Effector memory CD8-positive, alpha-beta T cell (primary cell): ENCODE data around the gene SMCO2.

Source experiments
- ATAC-seq: fragments of 150-1000 bp; cut with Tn5 transposase; replicated peaks from 2 replicates; pipeline ENCODE4 v1.10.0; 2021; ENCODE audit warnings: mild to moderate bottlenecking, moderate library complexity
- DNase-seq, 3 experiments: peaks; one replicate each; pipeline ENCODE4 v3.0.0; 2021
- H3K27ac Mint-ChIP-seq, 2 donors: one replicate each; pipeline ENCODE4 v1.8.0; 2022; ENCODE audit warnings: mild to moderate bottlenecking in 2 of 2, mixed read lengths in 2 of 2, moderate library complexity in 2 of 2
- H3K27me3 Mint-ChIP-seq, 2 donors: one replicate each; pipeline ENCODE4 v1.8.0; 2022; ENCODE audit warnings: mixed read lengths in 2 of 2
- H3K36me3 Mint-ChIP-seq: one replicate; pipeline ENCODE4 v1.8.0; 2022; ENCODE audit warnings: mild to moderate bottlenecking, moderate library complexity, mixed read lengths; ENCODE audit not compliant: insufficient read depth
- H3K4me1 Mint-ChIP-seq, 2 donors: one replicate each; pipeline ENCODE4 v1.8.0; 2022; ENCODE audit warnings: low read depth in 2 of 2, mixed read lengths in 2 of 2
- H3K4me3 Mint-ChIP-seq, 2 donors: one replicate each; pipeline ENCODE4 v1.8.0; 2022; ENCODE audit warnings: mild to moderate bottlenecking in 2 of 2, mixed read lengths in 2 of 2, moderate library complexity in 2 of 2
- H3K9me3 Mint-ChIP-seq, 2 donors: one replicate each; pipeline ENCODE4 v1.8.0; 2022; ENCODE audit warnings: mixed read lengths in 2 of 2

The SMCO2 gene

DNA sequence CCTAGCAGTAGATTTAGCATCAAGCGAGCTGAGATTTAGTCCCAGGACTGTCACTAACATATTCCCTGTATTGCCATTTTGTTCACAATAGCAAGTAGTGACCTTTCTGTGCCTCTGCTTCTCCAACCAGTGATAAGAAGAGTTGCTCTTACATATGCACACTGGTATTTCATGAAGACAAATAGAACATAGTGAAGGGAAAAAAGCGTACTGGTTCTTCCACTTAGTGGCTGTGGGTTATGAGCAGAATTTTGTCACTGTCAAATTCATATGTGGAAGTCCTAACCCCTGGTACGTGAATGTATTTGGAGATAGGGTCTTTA is 65.1 kb downstream of the SMCO2 start:
- Mint-ChIP-seq H3K4me3 (no peak overlapping the region), H3K27me3 (peaks cover 24 to 35% of the 10 kb centered on the region in 2 donors), H3K27ac (no peak overlapping the region), H3K4me1 (no peaks in the 10 kb centered on the region), H3K9me3 (no peaks in the 10 kb centered on the region), H3K36me3 (no peaks in the 10 kb centered on the region)
- ATAC-seq (no peak), DNase-seq (no peak)

DNA sequence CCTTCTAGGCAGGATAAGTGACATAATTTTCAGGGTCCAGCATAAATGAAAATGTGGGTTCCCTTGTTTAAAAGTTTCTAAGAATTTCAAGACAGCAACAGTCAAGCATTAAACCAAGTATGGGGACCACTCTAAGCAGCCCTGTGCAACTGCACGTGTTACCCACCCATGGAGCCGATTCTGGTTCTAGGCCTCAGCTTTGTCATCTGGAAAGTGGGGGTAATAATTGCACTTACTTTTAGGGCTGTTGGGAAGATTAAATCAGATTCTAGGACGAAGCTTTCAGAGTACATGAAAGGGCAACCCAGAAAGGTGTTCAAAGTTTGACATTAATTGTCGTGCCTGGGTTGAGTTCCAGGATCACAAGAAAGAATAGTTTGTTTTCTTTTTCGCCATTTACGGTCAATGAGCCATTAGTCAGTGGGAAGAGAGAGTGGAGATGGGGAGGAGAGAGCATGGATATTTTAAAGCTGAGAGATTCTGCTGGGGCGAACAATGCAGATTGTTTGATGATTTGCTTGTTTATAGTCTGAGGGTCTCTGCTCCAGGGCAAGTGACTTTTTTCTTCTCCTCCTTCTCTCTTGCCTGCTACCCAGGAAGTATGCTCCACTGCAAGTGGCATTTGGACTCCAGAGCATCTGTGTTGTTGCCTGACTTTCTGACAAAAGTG is 66.8 kb downstream of the SMCO2 start:
- ATAC-seq (no peak), DNase-seq (no peak)
- Mint-ChIP-seq H3K27ac (no peak overlapping the region), H3K4me3 (no peak overlapping the region), H3K27me3 (peaks cover 29 to 45% of the 10 kb centered on the region in 2 donors), H3K36me3 (no peaks in the 10 kb centered on the region), H3K4me1 (no peaks in the 10 kb centered on the region), H3K9me3 (no peaks in the 10 kb centered on the region)

DNA sequence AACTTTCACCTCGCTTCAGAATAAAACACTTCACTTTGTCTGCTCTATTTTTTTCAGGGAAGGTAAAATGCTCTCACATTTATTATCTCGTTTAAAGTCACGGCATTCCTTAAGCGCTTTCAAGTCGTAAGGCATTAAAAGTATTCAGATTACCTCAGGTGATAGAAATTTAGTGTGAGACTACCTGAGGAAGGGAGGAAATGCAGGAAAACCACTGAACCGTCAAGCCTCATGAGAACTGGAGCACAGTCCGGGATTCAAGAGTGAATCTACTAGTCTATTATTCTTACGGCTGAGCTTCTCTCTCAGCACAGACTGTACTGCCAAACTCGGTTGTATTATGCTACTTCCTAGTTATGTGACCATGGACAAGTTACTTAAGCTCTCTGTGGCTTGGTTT is 69.1 kb downstream of the SMCO2 start:
- H3K4me1 Mint-ChIP-seq = no peaks in the 10 kb centered on the region
- no peaks in the 10 kb centered on the region for H3K9me3 Mint-ChIP-seq
- no peaks in the 10 kb centered on the region for H3K36me3 Mint-ChIP-seq
- H3K27me3 Mint-ChIP-seq = peaks cover 34 to 50% of the 10 kb centered on the region in 2 donors
- no peak for DNase-seq
- no peak for ATAC-seq
- no peak overlapping the region for H3K27ac Mint-ChIP-seq
- H3K4me3 Mint-ChIP-seq = no peak overlapping the region

DNA sequence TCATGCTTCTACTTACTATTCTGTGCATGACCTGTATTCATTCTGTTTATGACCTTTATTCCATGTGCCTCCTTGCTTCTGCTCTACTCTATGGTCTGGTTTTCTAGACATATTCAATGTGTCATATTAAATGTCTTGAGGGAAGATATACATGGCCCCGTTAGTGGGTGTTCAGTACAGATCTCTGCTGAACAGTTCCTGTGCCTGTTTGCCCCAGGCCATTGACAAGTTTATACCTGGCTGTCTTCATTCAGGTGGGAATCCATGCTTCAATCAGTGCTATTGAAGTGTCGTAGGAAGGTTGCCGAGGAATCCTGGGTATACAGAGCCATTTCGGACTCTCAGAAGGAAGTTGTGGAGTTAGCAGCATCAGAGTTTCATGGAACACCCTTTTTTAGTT is 70.1 kb downstream of the SMCO2 start:
- no peak overlapping the region for H3K4me3 Mint-ChIP-seq
- no peak overlapping the region for H3K27ac Mint-ChIP-seq
- DNase-seq (no peak), ATAC-seq (no peak)
- H3K4me1 Mint-ChIP-seq = no peaks in the 10 kb centered on the region
- no peaks in the 10 kb centered on the region for H3K9me3 Mint-ChIP-seq
- peaks cover 32 to 41% of the 10 kb centered on the region in 2 donors for H3K27me3 Mint-ChIP-seq
- no peaks in the 10 kb centered on the region for H3K36me3 Mint-ChIP-seq

DNA sequence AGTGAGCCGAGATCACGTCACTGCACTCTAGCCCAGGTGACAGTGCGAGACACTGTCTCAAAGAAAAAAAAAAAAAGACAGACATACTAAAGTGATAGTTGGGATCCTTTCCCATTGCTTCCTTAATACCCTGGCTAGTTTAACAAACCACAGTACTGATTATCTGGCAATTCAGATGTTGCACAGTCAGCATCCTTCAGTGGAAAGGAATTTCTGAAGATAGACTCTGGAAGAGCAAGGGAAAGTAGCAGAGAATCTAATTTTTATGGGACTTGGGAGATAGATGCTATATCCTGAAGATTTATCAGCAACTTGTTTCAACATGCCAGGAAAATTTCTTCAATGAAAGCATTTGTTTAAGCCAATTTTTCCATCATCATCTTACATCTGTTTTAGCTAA is 71.0 kb downstream of the SMCO2 start:
- H3K4me3 Mint-ChIP-seq = no peak overlapping the region
- peaks cover 32 to 41% of the 10 kb centered on the region in 2 donors for H3K27me3 Mint-ChIP-seq
- peaks cover 0 to under 1% of the 10 kb centered on the region in 2 donors for H3K4me1 Mint-ChIP-seq
- no peaks in the 10 kb centered on the region for H3K36me3 Mint-ChIP-seq
- ATAC-seq (no peak), DNase-seq (no peak)
- H3K9me3 Mint-ChIP-seq = no peaks in the 10 kb centered on the region
- H3K27ac Mint-ChIP-seq = no peak overlapping the region

DNA sequence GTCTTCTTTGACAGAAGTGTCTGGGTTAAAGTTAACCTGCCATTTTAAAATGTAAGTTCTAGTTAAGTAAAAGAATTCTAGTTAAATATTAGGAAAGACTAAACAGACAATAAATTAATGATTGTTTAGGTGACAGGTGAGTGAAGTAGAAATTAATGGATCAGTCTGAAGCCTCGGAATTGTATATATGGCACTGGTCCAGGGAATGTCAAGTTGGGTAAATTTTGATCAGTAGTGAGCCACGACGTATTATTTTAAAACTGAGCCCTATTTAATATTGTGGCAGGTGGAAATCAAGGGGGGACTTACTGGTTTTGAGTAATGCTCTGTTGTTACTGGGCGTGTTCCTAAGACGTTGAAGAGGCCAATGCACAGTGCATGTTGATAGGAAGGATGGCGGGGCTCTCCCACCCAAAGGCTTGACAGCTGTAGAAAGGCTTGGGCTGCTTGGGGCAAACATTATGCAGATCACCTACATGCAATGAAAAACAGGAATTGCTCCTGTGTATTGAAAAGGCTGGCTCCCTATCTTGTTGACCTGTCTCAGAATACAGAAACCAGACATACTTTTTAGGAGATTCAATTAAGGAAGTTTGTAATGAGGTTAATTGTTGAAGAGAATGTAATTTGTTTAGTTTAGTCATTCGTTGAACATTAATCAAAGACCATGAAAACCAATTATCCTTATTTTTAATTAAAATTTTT is 71.6 kb downstream of the SMCO2 start:
- DNase-seq (no peak), ATAC-seq (no peak)
- peaks cover 0 to 2% of the 10 kb centered on the region in 2 donors for H3K4me1 Mint-ChIP-seq
- no peaks in the 10 kb centered on the region for H3K36me3 Mint-ChIP-seq
- peaks cover 32 to 41% of the 10 kb centered on the region in 2 donors for H3K27me3 Mint-ChIP-seq
- H3K4me3 Mint-ChIP-seq = no peak overlapping the region
- H3K9me3 Mint-ChIP-seq = no peaks in the 10 kb centered on the region
- no peak overlapping the region for H3K27ac Mint-ChIP-seq

DNA sequence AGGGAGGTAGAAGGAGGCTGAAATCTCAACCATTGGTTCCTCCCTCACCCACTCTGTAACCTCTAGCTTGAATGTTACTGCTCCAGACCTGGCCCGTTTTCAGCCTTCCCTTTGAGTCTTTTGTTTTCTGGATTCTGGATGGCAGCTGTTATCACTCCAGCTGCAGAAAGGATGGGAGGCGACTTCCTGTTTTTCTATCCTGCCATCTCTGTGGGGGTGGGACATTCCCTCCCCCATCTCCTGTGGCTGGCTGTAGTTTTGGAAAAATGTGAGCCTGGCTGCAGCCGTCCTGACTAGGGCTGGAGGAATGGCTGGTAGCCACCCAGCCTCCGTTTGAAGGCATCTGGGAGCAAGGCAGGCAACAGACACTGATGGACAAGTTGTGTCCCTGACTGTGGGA is 74.5 kb downstream of the SMCO2 start:
- Mint-ChIP-seq H3K27me3 (peaks cover 38 to 51% of the 10 kb centered on the region in 2 donors), H3K36me3 (peaks cover 13% of the 10 kb centered on the region), H3K27ac (no peak overlapping the region), H3K4me3 (no peak overlapping the region), H3K4me1 (peaks cover 5 to 9% of the 10 kb centered on the region in 2 donors), H3K9me3 (no peaks in the 10 kb centered on the region)
- ATAC-seq (no peak), DNase-seq (no peak)

DNA sequence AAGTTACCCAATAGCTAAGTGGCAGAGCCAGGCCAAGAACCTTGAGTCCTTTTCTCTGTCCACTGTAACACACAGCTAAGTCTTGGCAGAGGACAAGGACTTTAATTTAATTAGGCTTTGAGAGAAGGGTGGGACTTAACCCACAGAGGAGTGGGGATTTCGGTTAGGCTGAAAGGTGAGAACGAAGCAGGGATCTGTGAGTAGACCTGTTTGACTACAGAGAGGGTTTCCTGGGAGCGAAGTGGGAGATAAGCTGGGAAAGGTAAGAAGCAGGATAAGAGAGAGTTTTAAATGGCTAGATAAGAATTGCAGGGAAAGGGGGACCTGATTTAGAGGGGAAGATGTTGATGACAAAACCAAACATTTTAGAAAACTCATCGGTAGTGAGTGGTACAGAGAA is 75.4 kb downstream of the SMCO2 start:
- no peak overlapping the region for H3K27ac Mint-ChIP-seq
- H3K36me3 Mint-ChIP-seq = peaks cover 13% of the 10 kb centered on the region
- ATAC-seq = no peak
- no peak for DNase-seq
- H3K4me3 Mint-ChIP-seq = no peak overlapping the region
- H3K9me3 Mint-ChIP-seq = no peaks in the 10 kb centered on the region
- H3K27me3 Mint-ChIP-seq = peaks cover 30 to 42% of the 10 kb centered on the region in 2 donors
- peaks cover 5 to 9% of the 10 kb centered on the region in 2 donors for H3K4me1 Mint-ChIP-seq

DNA sequence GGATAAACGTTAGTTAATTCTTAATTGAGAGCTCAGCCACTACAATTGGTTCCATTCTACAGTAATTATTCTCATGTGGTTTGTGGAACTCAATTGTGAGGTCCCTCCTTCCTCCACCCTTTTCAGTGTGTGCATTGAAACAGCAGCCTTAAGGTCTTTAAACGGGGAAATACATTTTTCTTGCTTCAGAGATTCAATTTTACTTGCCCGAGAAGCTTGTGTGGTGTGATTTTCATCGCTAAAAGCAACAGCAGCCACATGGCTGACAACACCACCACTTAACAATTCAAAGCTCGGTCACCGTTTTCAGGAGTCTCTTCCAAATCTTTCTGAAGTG is 76.7 kb downstream of the SMCO2 start:
- peaks cover 23 to 29% of the 10 kb centered on the region in 2 donors for H3K27me3 Mint-ChIP-seq
- ATAC-seq = peak; percentile 11

DNA sequence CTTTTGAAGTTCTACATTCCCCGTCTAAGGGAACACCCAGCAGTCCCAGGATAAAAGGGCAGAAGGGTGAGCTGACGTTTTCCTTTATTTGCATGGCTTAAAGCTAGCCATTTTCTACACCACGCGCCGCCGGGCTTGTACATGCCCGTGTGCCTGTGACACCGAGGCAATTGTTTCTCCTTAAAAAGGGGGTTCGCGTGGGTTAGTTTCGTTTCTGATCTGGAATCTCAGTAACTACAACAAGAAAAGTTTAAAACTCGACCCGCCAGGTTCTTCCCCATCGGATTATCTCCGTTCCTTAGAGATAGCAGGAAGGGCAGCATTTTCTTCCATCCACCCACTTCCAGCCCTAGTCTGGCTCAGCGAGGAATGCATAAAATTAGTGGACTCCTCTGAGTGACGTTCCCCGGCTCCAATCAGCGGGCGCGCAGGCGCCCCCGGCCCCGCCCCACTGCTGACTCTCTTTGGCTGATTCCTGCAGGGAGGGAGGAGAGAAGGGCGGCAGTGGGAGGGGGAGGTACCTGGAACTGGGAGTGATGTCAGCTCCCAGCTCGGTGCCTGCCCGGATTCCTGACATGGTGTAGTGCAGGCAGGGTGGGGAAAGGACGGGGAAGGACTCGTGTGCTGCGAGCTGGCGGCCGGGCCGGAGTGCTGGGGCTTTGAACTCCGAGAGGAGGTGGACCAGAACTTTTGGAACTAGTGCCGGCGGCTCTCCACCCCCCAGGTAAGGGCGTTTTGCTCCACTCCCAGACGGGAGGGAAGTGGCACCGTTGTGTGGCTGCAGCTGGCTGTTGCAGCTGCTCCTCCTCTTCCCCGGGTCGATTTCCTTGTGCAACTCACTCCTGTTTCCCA is 77.3 kb downstream of the SMCO2 start, which contains the start of gene PPFIBP1:
Gene PPFIBP1 (plus strand): TSS at position 565 of the 852 bp plus-strand sequence. CDS start 109,191 bp downstream, outside the sequence.
- Mint-ChIP-seq H3K27me3 (peaks cover 22 to 26% of the 10 kb centered on the region in 2 donors), H3K4me1 (peaks cover 5 to 9% of the 10 kb centered on the region in 2 donors), H3K27ac (peak within 1 kb of the TSS; percentile 91 to 92), H3K9me3 (no peaks in the 10 kb centered on the region), H3K36me3 (peaks cover 13% of the 10 kb centered on the region), H3K4me3 (peak within 1 kb of the TSS; percentile 93 to 94)
- peak; percentile 78 to 87 (median 82) for DNase-seq
- peak; percentile 94 for ATAC-seq

More for the DNA sequence above, 76.7 kb downstream of the SMCO2 start:
- Mint-ChIP-seq H3K36me3 (peaks cover 13% of the 10 kb centered on the region), H3K27ac (peak overlapping the region; percentile 91 to 92), H3K4me3 (peak overlapping the region; percentile 93 to 94), H3K4me1 (peaks cover 5 to 9% of the 10 kb centered on the region in 2 donors), H3K9me3 (no peaks in the 10 kb centered on the region)
- DNase-seq = no peak

DNA sequence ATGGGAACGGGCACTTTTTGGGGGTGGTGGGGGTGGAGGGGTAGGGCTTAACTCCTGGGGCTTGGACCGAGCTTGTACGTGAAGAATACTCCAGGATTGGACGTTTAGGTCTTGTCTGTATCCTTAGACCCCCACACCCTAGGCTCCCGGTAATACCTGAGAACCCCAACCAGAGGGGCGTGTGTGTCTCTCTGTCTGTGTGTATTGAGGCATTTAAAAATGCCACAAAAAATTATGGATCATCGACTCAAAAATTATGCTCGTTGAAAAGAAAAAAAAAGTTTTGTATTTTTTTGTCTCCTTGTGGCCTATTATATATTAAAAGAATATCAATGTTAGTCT is 77.9 kb downstream of the SMCO2 start:
- Mint-ChIP-seq H3K4me1 (peaks cover 5 to 9% of the 10 kb centered on the region in 2 donors), H3K27ac (peak overlapping the region in 1 of 2 donors; percentile 92), H3K4me3 (peak overlapping the region; percentile 93 to 94), H3K27me3 (peaks cover 18 to 20% of the 10 kb centered on the region in 2 donors), H3K9me3 (no peaks in the 10 kb centered on the region), H3K36me3 (peaks cover 13% of the 10 kb centered on the region)
- DNase-seq (no peak), ATAC-seq (no peak)

DNA sequence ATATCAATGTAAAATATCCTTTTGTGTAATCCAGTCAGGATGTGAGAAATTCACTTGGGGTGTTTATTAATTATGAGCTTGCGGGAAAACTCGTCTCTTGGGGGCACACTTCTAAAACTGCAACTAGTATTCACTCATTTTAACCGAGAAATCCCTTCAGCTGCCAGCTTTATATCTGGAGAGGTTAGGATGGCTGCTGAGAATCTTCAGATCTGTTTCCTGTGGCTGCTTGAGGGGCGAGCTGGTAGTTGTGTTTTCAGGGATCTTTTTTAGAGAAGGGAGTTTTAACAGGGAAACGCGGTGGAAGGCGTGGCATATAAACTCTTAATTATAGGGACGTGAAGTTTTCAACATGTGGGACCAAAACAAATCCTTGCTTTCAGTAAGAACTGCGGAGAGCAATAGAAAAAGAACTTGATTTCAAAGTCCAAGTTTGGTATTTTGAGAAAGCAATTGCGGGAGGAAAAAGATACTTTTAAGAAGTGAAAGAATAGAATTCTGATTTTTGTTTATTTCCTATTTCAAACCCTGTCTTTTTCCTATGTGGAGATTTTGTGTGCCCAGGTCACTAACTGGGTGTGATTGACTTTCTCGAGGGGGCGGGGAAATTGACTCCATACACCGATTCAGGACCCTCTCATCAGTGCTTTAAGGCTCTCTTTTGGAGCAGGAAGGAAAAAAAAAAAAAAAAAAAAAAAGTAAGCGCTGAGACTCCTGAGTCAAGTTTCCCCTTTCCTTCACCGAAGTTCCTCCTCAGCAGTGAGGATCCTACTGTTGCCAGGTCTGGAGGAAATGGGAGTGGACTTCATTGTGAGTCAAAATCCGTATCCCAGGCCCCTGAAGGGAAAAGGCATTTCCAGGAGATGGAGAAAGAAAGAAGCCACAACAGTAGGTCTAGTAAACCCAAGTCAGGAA is 78.6 kb downstream of the SMCO2 start:
- Mint-ChIP-seq H3K4me1 (peaks cover 5 to 9% of the 10 kb centered on the region in 2 donors), H3K27ac (no peak overlapping the region), H3K9me3 (no peaks in the 10 kb centered on the region), H3K36me3 (peaks cover 13% of the 10 kb centered on the region), H3K27me3 (peaks cover 13 to 14% of the 10 kb centered on the region in 2 donors), H3K4me3 (peak overlapping the region; percentile 93 to 94)
- DNase-seq = no peak
- no peak for ATAC-seq

DNA sequence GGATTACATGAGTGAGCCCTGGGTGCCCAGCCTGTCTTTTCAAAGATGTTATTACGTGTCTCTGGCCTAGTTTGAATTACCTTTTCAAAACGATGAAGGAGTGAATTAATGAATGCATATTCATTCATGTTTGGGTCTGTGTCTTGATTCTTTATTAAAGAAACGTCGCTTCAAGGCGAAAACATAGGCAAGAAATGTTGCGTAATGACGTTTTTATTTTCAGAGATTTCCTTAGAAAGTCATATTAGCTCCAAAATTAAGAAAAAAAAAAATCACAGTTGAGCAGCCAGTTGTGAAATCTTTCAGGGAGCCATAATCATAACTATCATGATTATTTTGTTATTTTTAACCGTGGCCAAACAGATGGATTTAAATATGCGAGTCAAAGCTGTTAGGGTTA is 81.0 kb downstream of the SMCO2 start:
- Mint-ChIP-seq H3K9me3 (no peaks in the 10 kb centered on the region), H3K4me3 (no peak overlapping the region), H3K36me3 (peaks cover 13% of the 10 kb centered on the region), H3K27me3 (peaks cover 6 to 22% of the 10 kb centered on the region in 2 donors), H3K4me1 (peaks cover 5 to 8% of the 10 kb centered on the region in 2 donors), H3K27ac (no peak overlapping the region)
- ATAC-seq = no peak
- DNase-seq = no peak
